Activated CD8-positive, alpha-beta memory T cell treated with anti-CD3 and anti-CD28 coated beads for 48 hours (primary cell): ENCODE measurements around the gene PKD2.
"Not testable (repeated sequence)": the region's sequence is repeated elsewhere in the genome, so short reads cannot be mapped to it uniquely, and the experiment has no call there.

Source experiments
- DNase-seq, 3 experiments: peaks; one replicate each; pipeline ENCODE4 v3.0.0-alpha.2; 2020; ENCODE audit warnings: low read depth in 2 of 3, low spot score in 2 of 3

Gene PKD2

DNA sequence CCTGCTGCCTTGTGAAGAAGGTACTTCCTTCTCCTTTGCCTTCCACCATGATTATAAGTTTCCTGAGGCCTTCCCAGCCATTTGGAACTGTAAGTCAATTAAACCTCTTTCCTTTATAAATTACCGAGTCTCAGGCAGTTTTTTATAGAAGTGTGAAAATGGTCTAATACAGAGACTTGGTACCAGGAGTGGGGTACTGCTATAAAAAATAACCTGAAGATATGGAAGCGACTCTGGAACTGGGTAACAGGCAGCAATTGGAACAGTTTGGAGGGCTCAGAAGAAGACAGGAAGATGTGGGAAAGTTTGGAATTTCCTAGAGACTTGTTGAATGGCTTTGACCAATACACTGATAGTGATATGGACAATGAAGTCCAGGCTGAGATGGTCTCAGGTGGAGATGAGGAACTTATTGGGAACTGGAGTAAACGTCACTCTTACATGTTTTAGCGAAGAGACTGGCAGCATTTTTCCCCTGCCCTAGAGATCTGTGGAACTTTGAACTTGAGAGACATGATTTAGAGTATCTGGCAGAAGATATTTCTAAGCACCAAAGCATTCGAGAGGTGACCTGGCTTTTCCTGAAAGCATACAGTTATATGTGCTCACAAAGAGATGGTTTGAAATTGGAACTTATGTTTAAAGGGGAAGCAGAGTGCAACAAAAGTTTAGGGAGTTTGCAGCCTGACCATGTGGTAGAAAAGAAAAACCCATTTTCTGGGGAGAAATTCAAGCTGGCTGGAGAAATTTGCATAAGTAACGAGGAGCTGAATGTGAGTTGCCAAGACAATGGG lies 18.6 kb downstream of the PKD2 start:
- not testable (repeated sequence) for DNase-seq

DNA sequence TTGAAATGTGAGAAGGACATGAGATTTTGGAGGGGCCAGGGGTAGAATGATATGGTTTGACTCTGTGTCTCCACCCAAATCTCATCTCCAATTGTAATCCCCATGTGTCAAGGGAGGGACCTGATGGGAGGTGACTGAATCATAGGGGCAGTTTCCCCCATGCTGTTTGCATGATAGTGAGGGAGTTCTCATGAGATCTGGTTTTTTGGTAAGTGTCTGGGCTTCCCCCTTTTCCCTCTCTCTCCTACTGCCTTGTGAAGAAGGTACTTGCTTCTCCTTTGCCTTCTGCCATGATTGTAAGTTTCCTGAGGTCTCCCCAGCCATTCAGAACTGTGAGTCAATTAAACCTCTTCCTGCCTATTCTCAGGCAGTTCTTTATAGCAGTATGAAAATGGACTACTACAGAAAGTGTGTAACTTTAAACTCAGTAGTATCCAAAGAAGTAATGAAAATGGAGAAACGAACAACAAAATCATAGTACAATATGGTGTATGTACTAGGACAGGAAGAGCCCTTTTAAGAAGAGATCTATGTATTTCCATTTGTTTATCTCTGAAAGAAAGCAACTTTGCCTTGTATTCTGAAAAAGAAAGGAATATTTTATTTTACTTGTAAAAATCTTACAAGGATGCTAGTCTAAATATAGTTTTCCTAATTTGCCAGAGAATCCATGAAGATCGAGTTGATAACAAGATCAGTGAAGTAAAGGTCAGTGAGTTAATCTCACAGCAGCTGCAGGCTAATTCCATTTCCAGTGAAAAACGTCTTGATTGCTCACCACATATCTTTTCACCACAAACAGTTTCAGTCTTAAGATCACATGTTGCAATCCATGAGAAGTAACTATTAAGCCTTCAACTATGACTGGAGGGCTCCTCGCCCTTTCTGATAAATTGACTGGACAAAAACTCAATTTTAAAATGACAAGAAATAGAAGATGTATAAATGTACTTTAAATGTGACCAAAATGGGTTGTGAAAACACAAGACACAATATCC lies 20.5 kb downstream of the PKD2 start:
- DNase-seq: no peak

DNA sequence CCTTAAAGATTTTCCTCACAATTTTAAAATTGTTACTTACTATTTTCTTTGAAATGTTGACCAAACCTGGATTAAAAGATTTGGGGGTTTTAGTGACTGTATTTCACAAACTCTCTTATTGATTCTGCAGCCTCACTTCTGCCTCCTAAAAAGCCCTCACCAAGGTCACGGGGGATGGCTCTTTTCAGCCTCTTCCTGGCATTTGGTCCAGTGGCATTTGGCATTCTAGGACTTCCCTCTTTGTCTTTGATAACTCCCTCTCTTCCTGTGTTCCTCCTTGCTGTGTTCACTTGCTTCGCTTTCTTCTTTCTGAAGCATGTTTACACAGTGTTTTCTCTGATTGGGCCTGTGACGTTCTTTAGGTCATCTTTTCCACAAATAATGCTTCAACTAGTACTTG lies 21.5 kb downstream of the PKD2 start:
- DNase-seq: no peak

DNA sequence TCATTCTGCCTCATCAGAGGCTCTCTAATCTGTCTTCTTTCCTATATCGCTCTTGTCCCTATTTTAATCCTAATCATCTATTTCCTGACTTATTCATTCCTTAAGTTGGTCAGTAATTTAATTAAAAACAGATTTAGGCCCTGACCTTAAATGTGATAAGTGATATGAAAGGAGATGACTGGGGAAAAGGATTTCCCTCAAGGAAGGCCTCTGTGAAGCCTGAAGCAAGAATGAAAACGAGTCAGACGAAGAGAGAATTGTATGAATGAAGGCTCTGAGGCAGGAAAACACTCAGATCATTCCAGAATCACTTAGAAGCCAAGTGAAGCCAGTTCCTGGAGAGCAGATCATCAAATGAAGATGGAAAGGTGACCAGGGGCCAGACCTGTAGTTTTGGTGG lies 22.1 kb downstream of the PKD2 start:
- DNase-seq: no peak

DNA sequence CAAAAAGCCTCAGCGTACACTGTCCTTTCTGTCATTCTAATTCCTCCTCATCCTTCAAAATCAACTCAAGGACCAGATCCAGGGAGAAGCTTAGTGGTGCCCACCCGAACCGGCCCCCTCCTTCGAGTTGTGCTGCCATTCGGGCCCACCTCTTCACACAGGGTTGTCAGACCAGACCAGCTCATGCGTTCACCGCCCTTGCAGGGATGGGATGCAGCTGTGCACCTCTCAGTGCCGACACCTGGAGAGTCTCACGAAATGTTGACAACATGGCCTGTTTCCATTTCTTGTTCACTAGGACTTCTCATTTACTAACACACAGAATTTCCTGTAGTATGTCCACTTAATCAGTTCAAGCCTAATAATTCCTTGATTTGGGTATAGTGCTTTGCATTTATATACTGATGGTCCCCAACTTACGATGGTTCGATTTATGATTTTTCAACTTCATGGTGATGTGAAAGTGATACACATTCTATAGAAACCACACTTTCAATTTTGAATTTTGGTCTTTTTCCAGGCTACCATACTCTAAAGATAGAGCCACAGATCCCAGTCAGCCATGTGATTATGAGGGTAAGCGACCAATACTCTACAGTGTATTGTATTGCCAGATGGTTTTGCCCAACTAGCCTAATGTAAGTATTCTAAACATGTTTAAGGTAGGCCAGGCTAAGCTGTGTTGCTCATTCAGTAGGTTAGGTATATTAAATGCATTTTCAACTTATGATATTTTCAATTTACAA lies 23.3 kb downstream of the PKD2 start:
- DNase-seq: no peak

DNA sequence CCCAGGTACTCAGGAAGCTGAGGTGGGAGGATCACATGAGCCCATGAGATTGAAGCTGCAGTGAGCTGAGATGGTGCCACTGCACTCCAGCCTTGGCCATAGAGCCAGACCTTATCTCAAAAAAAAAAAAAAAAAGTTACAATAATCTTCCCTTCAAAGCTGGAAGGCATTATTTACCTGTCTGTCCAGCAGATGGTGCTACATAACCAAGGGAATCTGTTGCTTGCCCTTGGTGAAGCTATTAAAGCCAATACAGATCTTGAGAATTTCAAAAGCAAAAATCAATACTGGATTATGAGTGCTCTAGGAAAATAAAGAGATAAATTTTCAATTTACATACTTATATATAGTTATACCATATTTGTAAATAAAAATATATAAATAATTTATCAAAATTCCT lies 25.9 kb downstream of the PKD2 start:
- no peak for DNase-seq

DNA sequence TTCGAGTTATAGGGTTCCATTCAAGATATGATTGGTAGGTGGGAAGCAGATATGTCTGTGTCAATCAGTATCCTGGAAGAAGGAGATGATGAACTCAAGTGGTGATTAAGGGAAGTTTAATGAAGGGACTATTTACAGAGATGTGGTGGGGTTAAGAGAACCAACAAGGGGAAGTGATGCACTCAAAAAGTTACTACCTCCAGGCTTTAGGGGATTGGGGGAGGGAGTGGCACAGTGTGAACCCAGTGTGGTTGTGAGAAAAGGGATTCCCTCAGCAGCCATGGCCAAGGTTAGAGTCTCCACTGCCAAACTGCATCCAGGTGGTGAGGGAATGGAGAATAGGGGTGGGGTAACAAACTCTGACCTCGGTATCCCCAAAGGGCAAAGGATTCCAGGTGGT lies 27.9 kb downstream of the PKD2 start:
- no peak for DNase-seq

DNA sequence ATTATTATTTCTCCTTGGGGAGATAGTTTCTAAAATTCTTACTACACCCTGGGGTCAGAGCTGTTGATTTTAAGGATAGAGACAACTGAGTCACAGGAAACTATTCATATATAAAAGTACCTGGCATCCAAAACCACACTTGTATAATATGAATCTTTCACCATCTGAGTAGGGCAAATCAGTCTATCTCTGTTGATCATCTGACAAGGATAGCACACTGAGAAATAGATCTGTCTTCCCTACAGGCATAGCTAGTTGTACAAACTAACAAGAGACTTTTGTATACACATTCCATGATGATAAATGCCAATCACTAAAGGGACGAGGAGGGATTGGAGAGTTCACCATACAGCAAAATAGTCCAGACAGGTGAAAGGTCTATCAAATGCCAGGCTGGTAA lies 30.0 kb downstream of the PKD2 start:
- no peak for DNase-seq

DNA sequence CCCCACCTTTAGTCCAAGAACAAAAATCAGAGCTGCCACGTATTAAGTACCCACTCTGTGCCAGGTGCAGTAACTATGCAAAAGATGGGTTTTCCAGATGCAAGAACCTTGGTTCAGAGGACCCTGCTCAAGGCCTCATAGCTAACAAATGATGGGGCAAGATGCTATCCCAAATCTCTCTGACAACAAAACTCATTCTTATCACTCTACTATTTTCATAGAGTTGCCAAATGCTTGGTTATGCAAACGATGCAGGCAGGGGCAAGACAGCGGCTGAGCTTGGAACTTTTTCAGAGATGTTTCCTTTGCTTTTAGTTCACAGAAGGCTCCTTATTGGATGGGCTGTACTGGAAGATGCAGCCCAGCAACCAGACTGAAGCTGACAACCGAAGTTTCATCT lies 30.5 kb downstream of the PKD2 start:
- no peak for DNase-seq

DNA sequence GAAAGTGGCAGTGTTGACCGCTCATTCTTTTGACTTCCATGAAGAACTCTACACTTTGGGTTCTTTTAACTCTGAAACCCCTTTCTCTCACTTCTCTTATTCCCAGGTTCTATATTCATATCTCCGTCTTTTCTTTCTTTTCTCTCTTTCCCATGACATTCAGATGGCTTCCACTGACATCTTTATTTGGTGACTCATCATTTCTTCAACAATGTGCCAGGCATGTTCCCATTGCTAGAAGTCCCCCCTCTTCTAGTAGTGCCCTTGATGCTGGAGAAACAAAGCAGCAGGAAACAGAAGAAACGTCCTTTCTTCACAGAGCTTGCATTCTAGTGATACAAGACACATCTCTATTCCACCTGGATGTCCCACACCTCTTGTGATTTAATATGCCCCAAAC lies 33.3 kb downstream of the PKD2 start:
- no peak for DNase-seq

DNA sequence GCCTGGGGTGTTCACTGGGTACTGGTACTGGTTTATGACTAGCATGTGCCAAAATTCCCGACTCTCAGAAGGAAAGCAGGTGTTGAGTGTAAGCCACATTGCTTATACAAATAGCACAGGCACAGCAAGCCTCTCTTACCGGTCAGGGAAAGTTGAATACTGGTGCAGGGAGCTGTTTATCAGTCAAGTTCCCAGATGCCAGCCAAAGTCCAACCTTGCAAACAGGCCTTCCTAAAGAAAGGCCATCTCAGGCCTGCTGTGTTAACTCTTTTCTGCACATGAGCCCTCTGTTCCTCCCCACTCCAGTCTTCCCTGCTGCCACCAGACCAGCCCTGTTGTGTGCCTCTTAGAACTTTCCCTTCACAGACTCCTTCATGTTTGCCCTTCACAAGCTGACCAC lies 34.2 kb downstream of the PKD2 start:
- DNase-seq: no peak

DNA sequence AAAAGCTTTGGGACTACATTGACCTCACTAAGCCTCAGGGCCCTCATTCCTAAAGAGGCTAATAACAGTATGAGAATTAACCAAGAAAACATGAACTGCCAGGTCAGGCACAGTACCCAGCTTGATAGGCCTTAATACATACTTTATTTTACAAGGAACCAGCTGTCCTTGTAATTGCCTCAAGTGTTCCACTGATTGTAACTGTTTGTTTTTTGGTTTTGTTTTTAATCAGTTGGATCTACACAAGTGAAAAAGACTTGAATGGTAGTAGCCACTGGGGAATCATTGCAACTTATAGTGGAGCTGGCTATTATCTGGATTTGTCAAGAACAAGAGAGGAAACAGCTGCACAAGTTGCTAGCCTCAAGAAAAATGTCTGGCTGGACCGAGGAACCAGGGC lies 35.6 kb downstream of the PKD2 start:
- no peak for DNase-seq

DNA sequence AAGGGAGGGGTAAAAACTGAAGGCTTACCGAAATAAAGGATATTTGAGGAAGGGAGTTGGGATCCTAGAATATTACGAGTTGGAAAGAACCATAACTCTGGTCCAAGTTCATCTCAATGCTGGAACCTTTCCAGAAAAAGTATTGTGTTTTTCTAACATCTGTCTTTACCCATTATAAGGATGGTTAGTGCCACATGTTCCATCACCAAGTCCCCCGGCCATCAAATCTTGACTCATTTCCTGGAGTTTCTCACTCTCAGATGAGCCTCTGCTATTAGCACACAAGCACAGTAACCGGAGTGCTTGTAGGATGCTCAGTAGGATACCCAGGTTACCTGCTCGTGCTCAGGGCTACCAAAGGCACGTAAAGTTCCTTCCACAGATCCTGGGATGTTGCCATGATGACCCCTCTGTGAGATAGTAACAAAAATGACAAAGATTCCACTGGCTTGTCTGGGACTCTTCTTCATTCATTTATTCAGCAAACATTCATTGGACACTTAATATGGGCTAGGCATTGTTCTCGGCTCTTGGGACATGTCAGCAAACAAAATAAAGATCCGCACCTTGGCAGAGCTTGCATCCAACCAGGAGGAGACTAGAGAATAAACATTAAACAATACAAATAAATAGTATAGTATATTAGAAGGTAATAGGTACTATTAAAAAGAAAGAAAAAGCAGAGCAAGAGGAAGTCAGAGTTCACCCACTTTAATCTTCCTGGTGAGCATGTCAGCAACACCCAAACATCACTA lies 36.3 kb downstream of the PKD2 start:
- no peak for DNase-seq

DNA sequence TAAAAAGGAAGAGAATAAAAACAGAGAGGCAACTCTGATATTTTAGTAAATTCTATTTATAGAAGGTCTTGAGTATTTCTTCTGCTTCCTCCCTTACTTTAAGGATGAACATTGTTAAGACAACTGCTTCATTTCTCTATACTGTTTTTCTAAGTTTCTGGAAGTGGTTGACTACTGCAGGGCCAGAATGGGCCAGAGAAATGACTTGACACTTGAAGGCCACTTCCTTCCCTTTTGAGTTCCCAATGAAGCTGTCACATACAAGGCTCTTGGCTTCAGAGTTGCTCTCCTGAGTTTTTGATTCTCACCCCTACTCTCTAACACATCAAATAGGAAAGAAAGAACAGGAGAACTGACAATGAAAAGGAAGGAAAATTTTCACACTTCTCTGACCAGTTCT lies 37.6 kb downstream of the PKD2 start:
- no peak for DNase-seq

DNA sequence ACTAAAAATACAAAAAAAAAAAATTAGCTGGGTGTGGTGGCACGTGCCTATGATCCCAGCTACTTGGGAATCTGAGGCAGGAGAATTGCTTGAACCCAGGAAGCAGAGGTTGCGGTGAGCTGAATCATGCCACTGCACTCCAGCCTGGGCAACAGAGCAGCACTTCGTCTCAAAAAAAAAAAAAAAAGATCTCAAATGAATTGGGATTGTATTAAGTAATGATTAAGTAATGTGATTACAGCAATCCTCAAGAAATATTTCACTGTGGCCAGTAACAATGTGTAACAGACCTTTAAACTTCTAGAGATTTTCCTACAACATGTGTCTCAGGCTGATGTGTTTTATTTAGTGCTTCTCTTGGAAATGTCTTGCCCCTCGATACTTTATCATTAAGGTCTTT lies 46.8 kb downstream of the PKD2 start:
- no peak for DNase-seq

DNA sequence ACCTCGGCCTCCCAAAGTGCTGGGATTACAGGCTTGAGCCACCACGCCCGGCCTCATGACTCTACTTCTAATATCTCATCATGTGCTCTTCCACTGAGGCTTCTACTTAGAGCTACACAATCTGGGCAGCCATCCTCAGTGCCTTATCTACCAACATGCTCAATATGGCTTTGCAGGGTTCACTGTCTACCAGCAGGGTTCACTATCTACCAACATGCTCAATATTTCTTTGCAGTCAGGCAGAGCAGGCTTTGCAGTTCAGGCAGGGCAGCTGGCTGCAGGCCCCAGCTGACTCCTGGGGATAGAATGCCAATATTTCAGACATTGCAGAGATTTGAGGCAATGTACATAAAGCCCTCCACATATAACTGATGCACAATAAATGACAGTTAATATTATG lies 47.5 kb downstream of the PKD2 start:
- no peak for DNase-seq

DNA sequence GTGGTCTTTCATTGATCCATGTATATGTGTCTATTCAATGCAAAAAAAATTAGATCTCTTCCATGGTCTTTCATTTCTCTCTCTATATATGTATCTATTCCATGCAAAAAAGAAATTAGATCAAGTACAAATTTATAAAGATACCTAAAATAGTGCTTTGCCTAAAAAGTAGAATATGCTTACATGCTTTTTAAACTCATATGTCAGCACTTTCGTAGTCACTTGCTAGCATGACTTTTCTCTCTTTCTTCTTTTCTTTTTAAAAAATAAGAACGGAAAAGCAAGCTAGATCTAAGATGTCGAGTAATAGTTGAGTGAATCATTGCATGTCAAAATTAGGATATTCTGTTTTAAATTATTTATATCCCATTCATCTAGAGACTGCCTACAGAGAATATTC lies 50.9 kb downstream of the PKD2 start:
- no peak for DNase-seq

DNA sequence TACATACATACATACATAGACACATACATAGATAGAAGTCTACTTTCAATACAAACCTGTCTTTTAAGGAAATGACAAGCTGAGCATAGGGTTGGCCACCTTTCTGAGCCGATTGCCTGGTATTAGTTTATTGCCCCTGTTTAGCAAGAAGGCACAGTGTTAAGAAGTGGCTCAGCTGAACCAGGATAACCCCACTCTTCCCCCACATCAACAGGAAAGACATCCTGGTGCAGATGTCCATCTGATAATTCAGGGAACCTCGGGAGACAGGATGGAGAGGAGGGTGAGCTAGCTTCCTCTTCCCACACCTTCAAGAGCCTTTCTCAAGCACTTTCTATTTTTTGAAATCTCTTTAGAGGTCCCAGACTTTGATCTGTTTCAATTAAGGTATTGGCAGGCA lies 52.3 kb downstream of the PKD2 start:
- DNase-seq: no peak

DNA sequence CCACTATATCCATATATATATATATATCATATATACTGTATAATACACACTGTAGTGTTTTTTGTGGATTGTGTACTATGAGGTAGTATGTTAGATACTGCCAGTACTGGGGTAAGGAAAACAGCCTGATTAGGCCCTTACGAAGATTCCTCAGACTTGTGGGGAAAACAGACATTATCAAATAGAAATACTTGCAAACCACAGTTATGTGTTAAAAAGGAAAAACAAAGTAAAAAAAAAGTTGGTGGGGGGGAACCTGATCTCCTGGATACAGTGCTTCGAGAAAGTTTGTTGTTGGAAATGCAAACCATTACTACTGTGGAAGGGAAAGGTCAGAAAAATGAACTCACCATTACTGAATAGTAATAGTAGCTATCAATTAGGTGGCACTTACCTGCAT lies 53.0 kb downstream of the PKD2 start:
- no peak for DNase-seq

DNA sequence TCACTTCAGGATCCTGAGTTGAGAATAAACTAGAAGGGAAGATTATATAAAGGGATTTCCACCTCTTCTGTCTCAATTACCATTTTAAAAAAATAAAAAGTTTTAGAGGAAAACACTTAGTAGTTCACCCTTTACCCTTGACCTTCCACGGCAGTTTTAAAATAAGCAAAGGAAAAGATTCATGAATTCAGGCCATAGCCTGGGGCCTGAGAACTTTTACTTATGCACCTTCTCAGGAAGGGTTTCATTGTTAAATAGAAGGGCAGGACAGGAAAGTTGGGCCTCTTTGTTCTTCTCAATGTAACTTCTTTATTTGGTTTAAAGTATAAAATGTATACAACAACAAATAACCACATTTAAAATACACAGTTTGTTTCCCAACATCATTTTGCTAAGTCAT lies 54.9 kb downstream of the PKD2 start:
- no peak for DNase-seq

DNA sequence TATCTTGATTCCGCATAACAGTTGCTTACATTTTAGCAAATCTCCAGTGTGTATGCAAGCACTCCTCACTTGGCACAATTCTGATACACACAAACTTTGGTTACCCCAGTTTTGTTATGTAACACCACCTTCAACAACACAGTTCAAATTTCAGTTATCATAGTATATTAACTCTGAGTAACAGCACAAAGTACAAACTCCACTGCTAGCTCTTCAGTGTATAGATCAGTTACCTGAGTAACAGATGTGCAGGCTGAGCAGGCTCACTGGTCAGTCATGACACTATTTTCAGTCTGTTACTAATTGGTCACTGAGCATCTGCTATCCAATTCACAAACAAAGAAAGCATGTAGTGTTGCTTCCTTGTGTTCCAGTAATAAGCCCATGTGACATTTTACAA lies 55.4 kb downstream of the PKD2 start:
- no peak for DNase-seq
